ENCODE results near the gene FAM228B.

FAM228B gene

GRCh38 chr2:24206242-24206641 lies 83.0 kb downstream of the FAM228B start:
- no peak for DNase-seq

- no peak for DNase-seq
Observed at GRCh38 chr2:24206714-24207113, 83.4 kb downstream of the FAM228B start.

- DNase-seq, result no peak
Observed at GRCh38 chr2:24207359-24207758, 84.1 kb downstream of the FAM228B start.

GRCh38 chr2:24208490-24208889 lies 85.2 kb downstream of the FAM228B start:
- no peak for DNase-seq

GRCh38 chr2:24209389-24210105 lies 86.3 kb downstream of the FAM228B start:
- DNase-seq, result no peak

GRCh38 chr2:24210106-24210455 lies 86.8 kb downstream of the FAM228B start:
- no peak for DNase-seq

- DNase-seq, result no peak
Observed at GRCh38 chr2:24210723-24211122, 87.5 kb downstream of the FAM228B start.

GRCh38 chr2:24211408-24211807 lies 88.1 kb downstream of the FAM228B start:
- DNase-seq, result no peak

GRCh38 chr2:24214880-24215279 lies 91.6 kb downstream of the FAM228B start:
- no peak for DNase-seq
